HPDE6-E6E7 (cell line): ENCODE data around the gene SELENOO.

Experiments used
- DNase-seq: peaks from one replicate; pipeline ENCODE4 v3.0.0; 2011; ENCODE audit warnings: missing footprints; ENCODE audit errors: extremely low spot score

The SELENOO gene

DNA sequence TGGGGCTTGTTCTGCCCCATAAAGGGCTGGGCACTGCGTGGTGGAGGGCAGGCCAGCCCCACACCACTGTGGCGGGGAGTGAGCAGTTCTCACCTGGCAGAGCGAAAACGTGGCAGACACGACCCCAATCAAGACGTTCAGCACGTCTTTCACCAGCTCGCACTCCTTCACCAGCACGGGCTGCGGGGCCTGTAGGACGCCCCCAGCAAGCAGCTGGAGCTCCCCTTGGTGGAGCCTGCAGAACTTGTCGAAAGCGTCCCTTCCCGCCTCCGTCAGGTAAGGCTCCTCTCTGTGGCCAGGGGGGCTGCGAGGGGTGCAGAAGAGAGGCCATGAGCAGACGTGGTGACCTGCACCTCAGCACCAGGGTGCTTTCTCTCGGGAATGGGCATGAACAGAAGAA lies 32.4 kb downstream of the SELENOO start:
- no peak for DNase-seq

DNA sequence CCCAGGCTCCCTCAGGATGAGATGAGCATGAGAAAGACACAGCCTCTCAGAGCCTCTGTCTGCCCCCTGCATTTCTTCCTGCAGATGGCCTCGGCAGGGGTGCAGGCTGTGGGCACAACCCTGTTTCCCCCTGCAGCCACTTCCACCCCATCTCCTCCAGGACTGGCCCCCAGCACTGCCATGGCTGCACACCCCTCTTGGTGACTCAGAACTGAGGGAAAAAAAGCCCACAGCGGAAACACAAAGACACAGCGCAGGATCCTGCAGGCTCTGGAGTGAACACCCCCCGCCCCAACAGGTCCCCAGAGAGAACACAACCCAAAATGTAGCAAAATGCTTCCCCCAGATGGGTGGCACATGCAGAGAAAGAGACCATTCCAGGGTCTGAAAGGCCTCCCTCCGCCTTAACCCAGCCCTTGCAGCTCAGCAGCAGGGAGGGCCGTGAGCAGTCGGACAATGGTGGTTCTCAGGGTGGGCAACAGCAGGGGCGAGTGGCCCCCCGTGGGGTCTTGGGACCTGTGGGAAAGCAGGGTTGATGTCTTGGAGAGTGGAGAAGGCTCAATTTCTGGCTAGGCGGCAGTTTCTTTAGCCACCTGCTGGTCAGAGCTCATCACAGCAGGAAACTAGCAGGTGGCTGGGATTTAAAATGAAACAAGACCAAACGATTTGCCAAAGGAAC lies 36.1 kb downstream of the SELENOO start:
- DNase-seq = no peak

DNA sequence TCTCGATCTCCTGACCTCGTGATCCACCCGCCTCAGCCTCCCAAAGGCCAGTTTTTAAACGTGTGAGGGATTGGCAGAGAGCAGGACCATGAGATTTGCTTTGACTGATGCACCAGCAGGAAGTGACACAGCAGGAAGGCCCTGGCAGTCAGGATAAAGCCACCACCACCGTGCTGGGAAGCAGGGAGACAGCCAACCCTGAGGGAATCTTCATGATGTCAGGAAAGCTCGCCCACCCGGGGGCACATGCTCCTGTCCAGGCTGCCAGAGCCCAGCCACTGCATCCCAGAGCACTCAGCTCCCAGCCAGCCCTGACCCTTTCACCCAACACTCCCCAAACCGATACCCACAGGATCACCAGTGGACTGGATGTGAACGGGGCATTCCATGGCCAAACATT lies 37.9 kb downstream of the SELENOO start:
- DNase-seq = no peak

GRCh38 chr22:50242406-50242949 lies 41.7 kb downstream of the SELENOO start:
- no peak for DNase-seq

GRCh38 chr22:50243685-50244419 lies 43.0 kb downstream of the SELENOO start:
- DNase-seq = no peak

GRCh38 chr22:50244420-50245213 lies 43.8 kb downstream of the SELENOO start, which contains the start of gene TUBGCP6:
Gene TUBGCP6 (minus strand): TSS chr22:50245023. CDS start chr22:50244459, 564 bp downstream.
- peak; percentile 81 for DNase-seq

DNA sequence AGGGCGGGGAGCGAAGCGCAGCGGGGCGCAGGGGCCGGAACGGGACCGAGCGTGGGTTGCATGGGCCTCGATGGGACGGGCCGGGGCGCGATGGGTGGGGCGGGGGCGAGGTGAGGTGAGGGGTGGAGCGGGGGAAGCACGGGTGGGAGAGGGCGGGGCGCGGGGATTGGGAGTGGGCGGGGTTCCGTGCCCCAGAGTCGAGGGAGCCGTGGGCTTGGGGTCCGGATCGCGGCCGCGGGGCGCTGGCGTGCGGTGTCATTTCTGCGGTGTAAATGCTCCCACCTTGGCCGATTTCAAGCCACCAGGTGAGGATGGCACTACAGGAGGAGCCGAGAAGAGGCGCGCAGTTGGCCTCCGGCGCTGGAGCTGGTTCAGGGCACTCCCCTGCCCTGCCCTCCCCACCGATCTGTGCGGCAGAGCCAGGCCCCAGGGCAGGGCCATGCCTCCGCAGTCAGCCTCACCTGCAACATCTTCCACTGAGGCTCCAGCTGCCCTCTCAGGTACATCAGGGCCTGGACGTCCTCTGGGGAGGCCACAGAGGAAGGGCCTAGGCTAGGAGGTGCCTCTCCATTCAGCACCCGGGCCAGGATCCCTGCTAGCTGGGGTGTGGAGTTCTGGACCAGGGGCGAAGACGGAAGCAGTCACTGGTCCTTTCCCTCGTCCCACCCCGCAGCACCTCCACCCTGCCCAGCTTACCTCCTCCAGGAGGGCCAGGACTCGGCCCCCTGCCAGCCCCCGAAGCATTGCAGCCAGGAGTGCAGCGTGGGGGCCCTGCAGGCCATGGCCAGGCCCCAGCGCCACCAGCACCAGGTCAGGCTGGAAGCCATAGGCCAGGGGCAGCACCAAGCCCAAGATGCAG lies 44.6 kb downstream of the SELENOO start:
- DNase-seq = peak; percentile 16

DNA sequence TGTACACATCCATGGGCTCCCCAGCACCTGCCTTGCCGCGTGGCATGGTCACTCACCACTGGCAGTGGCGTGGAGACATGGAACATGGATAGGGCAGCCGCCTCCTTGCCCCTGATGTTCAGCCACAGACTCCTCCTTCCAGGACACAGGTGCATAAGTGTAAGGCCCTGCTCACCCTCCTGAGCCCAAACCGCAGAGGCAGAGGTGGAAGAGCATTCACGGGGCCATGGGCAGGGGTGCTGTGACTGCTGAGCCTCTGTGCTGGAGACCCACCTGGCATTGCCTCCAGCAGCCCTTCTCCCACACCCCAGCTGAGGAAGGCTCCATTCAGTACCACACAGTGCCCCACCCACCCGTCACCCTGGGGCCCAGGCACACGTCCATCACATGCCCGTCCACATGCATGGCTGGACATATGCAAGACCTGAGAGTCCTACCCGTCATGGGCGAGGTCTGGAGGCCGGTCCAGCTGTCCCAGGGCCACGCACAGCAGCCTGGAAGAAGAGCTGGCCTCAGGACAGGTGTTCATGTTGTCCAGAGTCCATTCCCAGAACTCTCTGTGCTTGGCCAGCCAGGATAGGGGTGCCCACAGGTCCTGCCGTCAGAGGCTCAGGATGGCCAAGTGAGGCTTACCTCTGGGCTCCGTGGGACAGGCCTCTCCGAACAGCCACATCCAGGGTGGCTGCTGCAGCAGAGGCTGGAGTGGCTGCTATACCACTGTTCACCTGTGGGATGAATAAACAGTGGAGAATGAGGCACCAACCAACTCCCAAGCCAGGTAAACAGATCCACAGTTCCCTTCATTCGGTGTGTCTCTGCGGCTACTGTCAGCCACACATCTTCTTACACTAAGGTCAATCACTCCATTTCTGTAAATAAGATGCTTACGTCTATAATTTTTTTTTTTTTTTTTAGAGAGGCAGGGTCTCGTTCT lies 45.7 kb downstream of the SELENOO start:
- DNase-seq = no peak

- DNase-seq = no peak
Measured at GRCh38 chr22:50247748-50248147, 46.9 kb downstream of the SELENOO start.

DNA sequence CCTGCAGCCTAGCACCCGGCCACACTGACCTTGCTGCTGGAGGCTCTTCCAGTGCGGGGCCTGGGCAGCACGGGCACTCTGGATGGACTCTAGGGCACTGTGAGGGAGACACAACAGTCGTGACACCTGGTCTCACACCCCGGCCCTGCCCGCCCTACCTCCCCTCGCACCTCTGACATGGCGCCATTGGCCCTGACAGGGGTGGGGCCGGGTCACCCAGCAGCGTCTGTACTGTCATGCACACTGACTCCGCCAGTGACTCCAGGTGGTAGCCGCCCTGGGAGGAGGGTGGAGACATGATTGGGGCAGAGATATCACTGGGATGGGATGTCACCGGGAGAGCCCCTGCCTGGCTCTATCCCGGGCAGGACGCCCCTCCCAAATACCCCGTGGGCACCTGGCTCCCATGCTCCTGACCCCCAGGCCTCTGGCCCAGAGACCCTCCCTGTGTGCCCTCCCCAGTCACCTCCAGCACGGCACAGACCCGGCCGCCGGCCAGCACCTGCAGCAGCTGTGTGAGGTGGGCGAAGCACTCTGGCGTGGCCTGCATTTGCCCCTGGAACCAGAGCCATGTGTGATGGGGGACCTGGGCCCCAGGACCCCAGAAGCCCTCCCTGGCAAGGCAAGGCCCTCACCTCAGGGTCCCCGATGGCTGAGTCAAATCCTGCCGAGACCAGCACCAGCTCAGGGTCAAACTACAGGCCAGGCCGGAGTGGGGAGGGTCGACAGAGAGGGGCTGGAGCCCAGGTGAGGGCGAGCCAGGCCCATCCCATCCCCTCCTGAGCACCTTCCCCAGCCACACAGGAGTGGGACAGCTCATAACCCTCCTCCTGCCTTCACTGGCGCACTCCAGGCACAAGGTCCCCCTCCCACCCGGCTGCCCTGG lies 47.6 kb downstream of the SELENOO start:
- no peak for DNase-seq

DNA sequence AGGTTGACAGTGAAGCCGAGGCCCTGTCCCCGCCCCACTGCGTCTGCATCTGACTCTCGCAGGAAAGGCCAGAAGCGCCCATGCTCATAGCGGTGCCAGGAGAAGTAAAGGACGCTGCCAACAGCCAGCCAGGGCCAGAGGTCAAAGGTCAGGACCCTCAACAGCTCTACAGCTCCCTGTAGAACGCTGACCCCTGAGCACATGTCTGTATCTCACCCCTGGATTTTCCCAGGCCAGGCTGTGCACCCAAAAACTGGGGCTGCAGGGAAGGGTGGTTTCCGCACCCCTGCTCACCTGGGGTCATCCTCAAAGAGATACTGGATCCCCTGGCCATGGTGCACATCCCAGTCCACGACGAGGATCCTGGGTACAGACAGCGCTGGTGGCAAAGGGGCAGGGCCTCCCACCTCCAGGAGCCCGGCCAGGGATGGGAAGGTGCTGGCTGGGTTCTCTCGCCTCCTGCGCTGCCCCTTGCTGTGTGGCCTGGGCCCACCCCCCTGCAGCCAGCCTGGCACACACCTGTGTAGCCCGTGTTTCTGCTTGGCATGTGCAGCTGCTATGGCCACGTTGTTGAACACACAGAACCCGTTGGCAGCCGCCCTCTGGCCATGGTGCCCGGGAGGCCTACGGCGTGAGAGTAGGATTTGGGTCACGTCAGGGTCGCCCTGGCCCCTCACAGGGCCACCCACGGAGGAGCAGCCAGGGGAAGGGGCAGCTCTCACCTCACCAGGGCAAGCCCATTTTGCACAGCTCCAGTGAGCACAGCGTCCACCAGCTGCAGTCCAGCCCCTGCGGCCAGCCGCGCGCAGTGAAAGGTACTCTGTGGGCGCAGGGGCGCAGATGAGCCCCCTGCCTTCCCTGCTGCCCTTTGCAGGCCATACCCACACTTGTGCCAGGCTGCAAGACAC lies 48.8 kb downstream of the SELENOO start:
- no peak for DNase-seq

GRCh38 chr22:50250249-50250554 lies 49.4 kb downstream of the SELENOO start:
- no peak for DNase-seq

- DNase-seq = no peak
Measured at GRCh38 chr22:50250555-50251476, 50.0 kb downstream of the SELENOO start, which contains the start of gene HDAC10. Gene HDAC10 (minus strand): TSS chr22:50251265. CDS start chr22:50251032, 233 bp downstream.

DNA sequence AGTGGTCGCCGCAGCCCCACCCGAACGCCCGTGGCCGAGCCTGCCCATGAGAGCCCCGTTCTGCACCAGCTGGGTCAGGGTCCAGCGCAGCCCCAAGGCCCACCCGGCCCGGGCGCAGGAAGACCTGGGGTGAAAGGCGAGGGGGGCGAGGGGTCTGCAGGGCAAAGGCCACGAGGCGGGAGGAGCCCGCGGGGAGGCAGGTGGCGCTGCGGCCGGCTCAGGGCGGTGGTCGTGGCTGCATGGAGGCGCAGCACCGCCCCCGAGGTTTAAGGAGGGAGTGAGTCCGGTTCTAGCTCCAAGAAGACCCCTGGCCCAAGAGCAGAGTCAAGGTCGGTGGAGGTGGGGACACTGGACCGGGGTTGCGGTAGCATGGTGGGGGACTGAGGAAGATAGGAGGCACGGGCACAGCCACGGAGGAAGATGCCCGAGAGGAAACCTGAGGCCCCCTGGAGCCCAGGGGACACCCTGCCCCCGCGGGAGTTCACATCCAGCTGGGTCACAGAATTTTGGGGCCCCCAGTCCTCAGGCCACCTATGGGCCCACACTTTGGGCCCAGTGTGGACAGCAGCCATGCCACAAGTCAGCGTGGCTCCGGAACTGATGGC lies 50.8 kb downstream of the SELENOO start:
- no peak for DNase-seq

GRCh38 chr22:50252082-50253045 lies 51.6 kb downstream of the SELENOO start:
- no peak for DNase-seq
